A549 (cell line): Measurements from ENCODE around the gene PANX2. TPM values are rescaled to one million over a fixed set of nuclear protein-coding genes. Genes with fewer than 3 reads are reported as not detected.

Source experiments
- ATAC-seq, 2 experiments: fragments of 200-7000 bp in 1 of 2; fragments of >200 bp in 1 of 2; cut with Nextera tagmentation in 1 of 2; cut with Tn5 transposase in 1 of 2; 3 replicates each; pipeline versions ENCODE4 v1.8.0 to v1.9.1; 2018 to 2020; ENCODE audit warnings: mild to moderate bottlenecking in 1 of 2, moderate library complexity in 1 of 2
- CTCF ChIA-PET: fragments of 300-600 bp; sonication (Branson Sonifier 250); formaldehyde crosslinking; extraction: SDS; loops from one replicate; lab custom pipeline; 2021; ENCODE audit warnings: antibody characterized with exemption, inconsistent platforms; lab: Yijun Ruan, JAX
- POLR2A ChIA-PET: fragments of 350-600 bp; formaldehyde crosslinking; extraction: SDS; loops from one replicate; lab custom pipeline; 2021; ENCODE audit warnings: antibody characterized with exemption, inconsistent platforms; lab: Yijun Ruan, JAX
- DNase-seq, 2 experiments: peaks; one replicate each; pipeline versions ENCODE4 v3.0.0 to v3.0.0-alpha.2; 2011 to 2016; ENCODE audit warnings: low read depth in 1 of 2, low spot score in 1 of 2
- FAIRE-seq: peaks from 2 replicates; lab custom pipeline; 2011; peaks lifted over from hg19 to GRCh38; lab: Jason Lieb, UNC
- H3K27ac ChIP-seq, 2 experiments: fragments of >200 bp; sonication (Bioruptor Twin); formaldehyde crosslinking; 3 replicates each; pipeline ENCODE4 v1.5.1; 2016 to 2017
- H3K4me1 ChIP-seq: fragments of >200 bp; sonication (Bioruptor Twin); formaldehyde crosslinking; 3 replicates; pipeline ENCODE4 v1.6.1; 2016
- H3K4me2 ChIP-seq: fragments of >200 bp; sonication (Bioruptor Twin); formaldehyde crosslinking; 3 replicates; pipeline ENCODE4 v1.6.1; 2016
- H3K4me3 ChIP-seq: fragments of >200 bp; sonication (Bioruptor Twin); formaldehyde crosslinking; 3 replicates; pipeline ENCODE4 v1.5.1; 2016
- H3K9me3 ChIP-seq: fragments of >200 bp; sonication (Bioruptor Twin); formaldehyde crosslinking; 3 replicates; pipeline ENCODE4 v1.6.1; 2016
- CEBPB ChIP-seq, 2 experiments: fragments of >200 bp in 1 of 2; sonication (Bioruptor Twin) in 1 of 2; formaldehyde crosslinking in 1 of 2; IDR thresholded peaks; 2 replicates each; pipeline ENCODE4 v1.6.1; 2012 to 2016
- CTCF ChIP-seq: fragments of >200 bp; sonication (Bioruptor Twin); formaldehyde crosslinking; IDR thresholded peaks from 3 replicates; pipeline ENCODE4 v1.5.1; 2016
- ELK1 ChIP-seq: fragments of 150-350 bp; IDR thresholded peaks from 2 replicates; pipeline ENCODE4 v1.6.1; 2014; ENCODE audit warnings: low read depth, mild to moderate bottlenecking, low read length
- HDAC2 ChIP-seq: fragments of 200-600 bp; sonication (generic); IDR thresholded peaks from 2 replicates; pipeline ENCODE4 v1.6.1; 2016
- HEYL ChIP-seq: fragments of 250-450 bp; sonication (Bioruptor Pico); IDR thresholded peaks from 2 replicates; pipeline ENCODE4 v1.8.0; 2021; ENCODE audit warnings: mild to moderate bottlenecking, moderate library complexity
- HOXA7 ChIP-seq: fragments of 250-450 bp; sonication (Bioruptor Pico); IDR thresholded peaks from 2 replicates; pipeline ENCODE4 v1.5.0; 2020; ENCODE audit warnings: mild to moderate bottlenecking, moderate library complexity
- JUNB ChIP-seq: fragments of >200 bp; sonication (Bioruptor Twin); formaldehyde crosslinking; IDR thresholded peaks from 2 replicates; pipeline ENCODE4 v1.6.1; 2016
- MAFK ChIP-seq: fragments of 450-650 bp; IDR thresholded peaks from 2 replicates; pipeline ENCODE4 v1.6.1; 2014; ENCODE audit not compliant: partially characterized antibody
- NFE2L2 ChIP-seq: fragments of 150-350 bp; conservative IDR thresholded peaks from 2 replicates; pipeline ENCODE4 v1.6.1; 2014; ENCODE audit warnings: low read length
- NR3C1 ChIP-seq: fragments of >200 bp; sonication (Bioruptor Twin); formaldehyde crosslinking; IDR thresholded peaks from 3 replicates; pipeline ENCODE4 v1.6.1; 2017
- PBX3 ChIP-seq: IDR thresholded peaks from 2 replicates; pipeline ENCODE4 v1.6.1; 2012
- POLR2A ChIP-seq: IDR thresholded peaks from 2 replicates; pipeline ENCODE4 v1.6.1; 2012; ENCODE audit warnings: mild to moderate bottlenecking, low read length
- SREBF2 ChIP-seq: fragments of 450-650 bp; IDR thresholded peaks from 2 replicates; pipeline ENCODE4 v1.6.1; 2014; ENCODE audit warnings: mild to moderate bottlenecking, moderate library complexity
- TFCP2L1 ChIP-seq: fragments of 250-450 bp; sonication (Bioruptor Pico); IDR thresholded peaks from 2 replicates; pipeline ENCODE4 v1.5.0; 2021; ENCODE audit warnings: mild to moderate bottlenecking
- TP53 ChIP-seq: fragments of 250-450 bp; sonication (Bioruptor Pico); IDR thresholded peaks from 2 replicates; pipeline ENCODE4 v1.5.0; 2021; ENCODE audit warnings: mild to moderate bottlenecking, moderate library complexity
- WGBS: methylation state at CpG from one replicate; pipeline ENCODE4 v1.1.6; 2017; ENCODE audit errors: missing lambda C conversion rate; 5-methylcytosine and 5-hydroxymethylcytosine counted together
- polyA plus RNA-seq, 4 experiments: library from polyadenylated mRNA; depleted of rRNA in 3 of 4; stranded (reverse); fragments of >200 nt; fragmentation: RNase III in 1 of 4; extraction: RNeasy Plus Mini Kit Qiagen cat#74134 plus additional on column Dnase treatment in 1 of 4; gene quantifications; 2 replicates in 3 of 4; 3 replicates in 1 of 4; pipeline ENCODE4 v1.2.3, GENCODE V29; 2011 to 2017

Gene PANX2
- polyA plus RNA-seq, 2 of the 4 experiments (the other 2 are of a cell fraction): 1.6 to 4.4 TPM

- peak overlapping the region; percentile 81 for H3K4me3 ChIP-seq
- peak overlapping the region; percentile 96 for H3K4me2 ChIP-seq
- ChIA-PET CTCF (no interaction called here), POLR2A (no interaction called here)
- H3K27ac ChIP-seq: peak overlapping the region; percentile 90 to 97
- WGBS: 80% methylated on average over 26 of the region's 36 CpGs
- H3K9me3 ChIP-seq: no peaks in the 10 kb centered on the region
- ATAC-seq: no peak; a peak in 1 of 6 replicates
- peaks cover 7% of the 10 kb centered on the region; the same call in 1 of the 3 replicates for H3K4me1 ChIP-seq
- no peak for DNase-seq
- no peak for FAIRE-seq
- TF ChIP-seq TFCP2L1 (CRISPR knock-in tag): no peak
- TF ChIP-seq CEBPB (IDR thresholded peaks at IDR 0.05): no peak
Measured at GRCh38 chr22:50169181-50169759, 1.3 kb upstream of the PANX2 start.

GRCh38 chr22:50169774-50170341 is 673 bp upstream of the PANX2 start:
- Histone ChIP-seq H3K4me2 (peak overlapping the region; percentile 96), H3K27ac (peak overlapping the region; percentile 90 to 97), H3K9me3 (no peaks in the 10 kb centered on the region), H3K4me1 (peaks cover 7% of the 10 kb centered on the region; the same call in 1 of the 3 replicates), H3K4me3 (peak overlapping the region; percentile 81)
- WGBS: no CpG with 5 or more reads among the region's 70 CpGs
- POLR2A ChIA-PET: no interaction called here
- ATAC-seq: peak; percentile 25 to 51; a peak in 4 of 6 replicates
- DNase-seq: no peak
- CTCF ChIA-PET: interaction anchor here (1.2 kb wide), 1 partner anchor 62 kb away, joined by 3 read pairs; no protein-coding TSS in a partner anchor
- FAIRE-seq: no peak
- 0 out of 2 replicates have a peak, but pooled peaks have one; percentile 40 for TF ChIP-seq NFE2L2
- no peak for TF ChIP-seq ELK1
- TF ChIP-seq HDAC2: no peak
- no peak for TF ChIP-seq POLR2A
- no peak for TF ChIP-seq HEYL (CRISPR knock-in tag)
- 0 out of 3 replicates have a peak, but pooled peaks have one; percentile 13 for TF ChIP-seq CTCF
- peak; percentile 35 for TF ChIP-seq MAFK
- no peak for TF ChIP-seq JUNB
- no peak for TF ChIP-seq HOXA7 (CRISPR knock-in tag)

GRCh38 chr22:50171319-50171964 is 911 bp downstream of the PANX2 start:
- 80% methylated on average over 12 of the region's 15 CpGs for WGBS
- DNase-seq (no peak), FAIRE-seq (no peak), ATAC-seq (peak in 1 of 2 experiments; percentile 17; a peak in 2 of 6 replicates)
- peaks cover 7% of the 10 kb centered on the region; the same call in 1 of the 3 replicates for H3K4me1 ChIP-seq
- peak overlapping the region; percentile 81 for H3K4me3 ChIP-seq
- no peaks in the 10 kb centered on the region for H3K9me3 ChIP-seq
- H3K27ac ChIP-seq: peak overlapping the region; percentile 90 to 97; a peak in 4 of 6 replicates
- H3K4me2 ChIP-seq: peak overlapping the region; percentile 96
- POLR2A ChIA-PET: no interaction called here
- CTCF ChIA-PET: interaction anchor here (1.2 kb wide), 1 partner anchor 60 kb away, joined by 3 read pairs; no protein-coding TSS in a partner anchor
- TF ChIP-seq MAFK (no peak), SREBF2 (no peak), PBX3 (no peak), JUNB (no peak), NR3C1 (no peak), TP53 (no peak)
